ENCODE measurements around the gene PNKP. TPM values are rescaled to one million over a fixed set of nuclear protein-coding genes. Genes with fewer than 3 reads are reported as not detected.
A peak's percentile ranks its signal among the peaks of the same experiment; 100 is the strongest.

The PNKP gene
- 24.2 and 40.6 TPM in 2 replicates for total RNA-seq (2014; rRNA removed; shearing (Covaris generic))

GRCh38 chr19:49866933-49867782 lies at the start of gene PNKP:
Gene PNKP (minus strand): TSS chr19:49867576. CDS start chr19:49867204, 372 bp downstream.
- Histone ChIP-seq H3K4me1 (peaks cover 7% of the 10 kb centered on the region; the same call in 1 of the 2 replicates), H3K4me3 (peak within 1 kb of the TSS; percentile 89)

DNA sequence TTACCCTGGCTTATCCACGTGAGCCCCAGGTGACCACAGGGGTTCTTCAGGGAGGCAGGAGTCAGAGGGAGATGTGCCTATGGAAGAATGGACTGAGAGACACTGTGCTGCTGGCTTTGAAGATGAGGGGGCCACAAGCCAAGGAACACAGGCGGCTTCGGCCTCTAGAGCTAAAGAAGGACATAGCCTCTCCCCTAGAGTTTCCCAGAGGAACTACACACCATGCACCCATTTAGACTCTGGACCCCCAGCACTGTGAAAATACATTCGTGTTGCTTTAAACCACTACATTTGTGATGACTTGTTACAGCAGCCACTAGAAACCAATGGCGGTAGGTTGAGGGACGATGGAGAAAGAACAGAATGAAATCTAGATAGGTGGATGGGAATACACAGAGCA lies 47.9 kb upstream of the PNKP start:
- Histone ChIP-seq H3K9me3 (replicated peaks) (no peaks in the 10 kb centered on the region), H3K27me3 (no peaks in the 10 kb centered on the region), H3K4me3 (no peak overlapping the region), H3K27ac (no peak overlapping the region), H3K36me3 (peaks cover 76% of the 10 kb centered on the region), H3K4me1 (no peaks in the 10 kb centered on the region)
- no peak for DNase-seq

More at GRCh38 chr19:49866933-49867782, at the start of gene PNKP:
- Histone ChIP-seq H3K27ac (peak within 1 kb of the TSS; percentile 50), H3K27me3 (no peaks in the 10 kb centered on the region), H3K36me3 (peaks cover 14% of the 10 kb centered on the region), H3K9me3 (replicated peaks) (no peaks in the 10 kb centered on the region)
- peak; percentile 92 to 94 for DNase-seq

- Histone ChIP-seq H3K9me3 (replicated peaks) (no peaks in the 10 kb centered on the region), H3K4me1 (no peaks in the 10 kb centered on the region), H3K27ac (no peak overlapping the region), H3K4me3 (no peak overlapping the region), H3K36me3 (peaks cover 84% of the 10 kb centered on the region), H3K27me3 (no peaks in the 10 kb centered on the region)
- no peak for DNase-seq
These were observed 46.3 kb upstream of the PNKP start for GRCh38 chr19:49913720-49914119.

DNA sequence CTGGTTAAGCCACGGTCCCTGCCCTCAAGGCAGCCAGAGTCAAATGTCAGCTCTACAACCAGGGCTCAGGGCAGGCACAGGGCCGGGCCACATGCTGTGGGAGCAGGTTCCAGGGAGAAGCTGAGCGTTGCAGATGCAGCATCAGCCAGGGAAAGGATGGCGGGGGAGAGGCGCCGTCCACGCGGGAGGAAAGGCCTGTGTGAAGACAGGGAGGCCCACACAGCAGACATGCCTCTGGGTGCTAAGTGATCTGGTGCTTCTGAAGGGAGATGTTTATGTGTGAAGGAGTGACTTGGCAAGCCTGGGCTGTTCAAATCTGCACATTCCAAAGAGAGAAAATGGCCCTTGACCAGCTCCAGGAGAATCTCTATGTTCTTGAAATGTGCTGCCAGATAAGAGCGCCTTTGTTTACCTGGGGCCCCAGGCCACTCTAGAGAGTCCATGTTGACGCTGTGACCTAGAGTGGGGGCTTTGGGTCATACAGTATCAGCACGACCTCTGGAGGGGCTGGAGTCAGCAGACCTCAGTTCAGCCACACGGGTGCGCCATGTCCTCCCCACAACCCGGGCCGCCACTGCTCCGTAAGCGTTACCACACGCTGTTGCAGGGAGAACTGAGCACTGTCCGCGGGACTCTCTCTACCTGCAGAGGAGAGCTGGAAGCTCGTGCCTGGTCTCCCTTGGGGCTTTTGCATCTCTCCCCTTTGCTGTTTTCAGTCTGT lies 45.7 kb upstream of the PNKP start:
- Histone ChIP-seq H3K36me3 (peaks cover 84% of the 10 kb centered on the region), H3K9me3 (replicated peaks) (no peaks in the 10 kb centered on the region), H3K27me3 (no peaks in the 10 kb centered on the region), H3K27ac (no peak overlapping the region), H3K4me3 (no peak overlapping the region), H3K4me1 (no peaks in the 10 kb centered on the region)
- DNase-seq = no peak

DNA sequence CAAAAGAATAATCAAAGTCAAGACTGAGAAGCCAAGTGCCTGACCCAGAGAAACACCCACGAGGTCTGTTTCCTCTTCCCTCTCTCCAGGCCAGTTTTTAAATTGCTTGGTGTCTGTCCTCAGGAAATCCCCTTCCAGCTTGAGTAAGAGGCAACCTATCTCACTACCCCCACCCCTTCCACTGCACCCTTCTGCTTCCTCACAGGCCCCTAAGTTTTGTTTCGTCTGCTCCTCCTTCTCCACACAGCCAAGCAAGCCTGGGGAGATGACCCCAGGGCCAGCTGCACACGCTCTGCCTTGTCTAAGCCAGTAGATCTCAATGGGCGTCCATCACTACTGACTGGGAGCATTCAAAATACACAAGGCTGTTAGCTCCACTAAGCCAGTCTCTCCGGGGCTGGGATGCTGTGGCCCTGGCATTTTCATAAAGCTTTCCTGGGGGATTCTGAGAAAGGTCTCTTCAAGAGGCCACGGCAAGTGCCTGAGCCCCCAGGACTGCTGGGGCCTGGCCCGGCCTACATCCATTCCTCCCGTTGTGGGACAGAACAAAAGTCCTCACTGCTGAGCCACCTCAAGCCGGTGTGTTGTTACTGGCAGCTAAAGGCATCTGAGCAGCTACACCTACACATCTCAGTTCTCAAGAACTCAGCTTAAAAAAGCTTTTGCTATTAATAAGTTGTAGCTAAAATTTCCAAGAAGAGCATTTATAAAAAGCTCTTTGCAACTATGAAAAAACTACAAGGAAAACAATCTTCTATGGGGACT lies 44.2 kb upstream of the PNKP start:
- peaks cover 80% of the 10 kb centered on the region for H3K36me3 ChIP-seq
- H3K4me1 ChIP-seq = no peaks in the 10 kb centered on the region
- no peak overlapping the region for H3K27ac ChIP-seq
- no peaks in the 10 kb centered on the region for H3K27me3 ChIP-seq
- no peaks in the 10 kb centered on the region for H3K9me3 ChIP-seq (replicated peaks)
- no peak for DNase-seq
- H3K4me3 ChIP-seq = no peak overlapping the region

- H3K27ac ChIP-seq = no peak overlapping the region
- no peak overlapping the region for H3K4me3 ChIP-seq
- no peaks in the 10 kb centered on the region for H3K27me3 ChIP-seq
- peaks cover 68% of the 10 kb centered on the region for H3K36me3 ChIP-seq
- no peak for DNase-seq
- H3K9me3 ChIP-seq (replicated peaks) = no peaks in the 10 kb centered on the region
- H3K4me1 ChIP-seq = no peaks in the 10 kb centered on the region
These were observed 42.8 kb upstream of the PNKP start for GRCh38 chr19:49910179-49910578.

- no peak for DNase-seq
- H3K4me1 ChIP-seq = no peaks in the 10 kb centered on the region
- peaks cover 55% of the 10 kb centered on the region for H3K36me3 ChIP-seq
- H3K4me3 ChIP-seq = no peak overlapping the region
- H3K9me3 ChIP-seq (replicated peaks) = no peaks in the 10 kb centered on the region
- no peak overlapping the region for H3K27ac ChIP-seq
- no peaks in the 10 kb centered on the region for H3K27me3 ChIP-seq
These were observed 41.4 kb upstream of the PNKP start for GRCh38 chr19:49908480-49909420.

DNA sequence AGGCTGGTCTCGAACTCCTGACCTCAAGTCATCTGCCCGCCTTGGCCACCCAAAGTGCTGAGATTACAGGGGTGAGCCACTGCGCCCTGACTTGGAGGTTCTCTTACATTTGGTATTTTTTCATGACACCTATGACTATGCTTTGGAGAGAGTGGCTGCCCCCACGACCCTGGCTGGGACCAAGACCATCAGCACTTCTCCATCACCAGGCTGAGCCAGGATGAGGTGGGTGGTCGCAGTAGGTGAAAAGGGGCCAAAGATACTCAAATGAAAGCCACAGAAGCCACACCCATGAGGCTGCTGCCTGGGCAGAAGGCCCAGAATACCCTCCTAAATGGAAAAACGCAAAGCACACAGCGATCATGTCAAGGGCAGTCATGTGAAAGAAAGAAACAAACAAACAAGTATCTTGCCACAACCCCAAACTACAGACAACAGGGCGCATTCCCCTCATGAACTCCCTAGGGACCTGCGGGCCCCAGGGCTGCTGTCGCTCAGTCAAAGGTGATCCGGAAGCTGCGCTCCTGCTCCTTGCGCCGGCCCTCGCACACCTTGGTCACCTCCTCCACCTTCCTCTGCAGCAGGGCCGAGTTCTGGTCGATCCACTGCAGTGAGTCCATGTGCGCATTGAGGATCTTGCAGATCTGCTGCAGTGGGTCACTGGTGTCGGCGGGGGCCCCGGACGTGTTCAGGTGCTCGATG lies 40.5 kb upstream of the PNKP start:
- H3K27me3 ChIP-seq = no peaks in the 10 kb centered on the region
- DNase-seq = no peak
- no peaks in the 10 kb centered on the region for H3K4me1 ChIP-seq
- no peak overlapping the region for H3K27ac ChIP-seq
- peaks cover 48% of the 10 kb centered on the region for H3K36me3 ChIP-seq
- no peaks in the 10 kb centered on the region for H3K9me3 ChIP-seq (replicated peaks)
- H3K4me3 ChIP-seq = no peak overlapping the region

GRCh38 chr19:49906879-49907564 lies 39.6 kb upstream of the PNKP start:
- Histone ChIP-seq H3K4me3 (no peak overlapping the region), H3K36me3 (peaks cover 42% of the 10 kb centered on the region), H3K27ac (no peak overlapping the region)

DNA sequence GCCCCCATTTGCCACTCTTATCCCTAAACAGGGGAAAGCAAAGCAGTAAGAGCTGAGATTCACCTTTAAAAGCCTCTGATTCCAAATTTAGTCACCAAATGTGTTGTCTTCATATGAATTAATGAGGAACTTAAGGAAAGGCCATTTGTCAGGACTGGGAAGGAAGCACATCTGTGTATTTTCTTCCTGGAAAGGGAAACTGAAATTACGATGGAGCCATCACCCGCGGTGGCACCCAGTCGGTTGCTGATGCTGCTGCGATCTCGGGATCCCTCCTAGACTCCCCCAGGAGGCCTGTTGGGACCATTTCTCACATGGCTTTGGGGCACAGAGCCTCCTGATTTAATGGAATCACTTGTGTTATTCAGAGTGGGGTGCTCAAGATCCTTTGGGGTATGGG lies 36.8 kb upstream of the PNKP start:
- Histone ChIP-seq H3K36me3 (peaks cover 20% of the 10 kb centered on the region), H3K27me3 (no peaks in the 10 kb centered on the region), H3K9me3 (replicated peaks) (no peaks in the 10 kb centered on the region), H3K4me3 (no peak overlapping the region), H3K4me1 (no peaks in the 10 kb centered on the region), H3K27ac (no peak overlapping the region)
- no peak for DNase-seq

More at GRCh38 chr19:49906879-49907564, 39.6 kb upstream of the PNKP start:
- no peaks in the 10 kb centered on the region for H3K9me3 ChIP-seq (replicated peaks)
- DNase-seq = no peak
- H3K27me3 ChIP-seq = no peaks in the 10 kb centered on the region
- H3K4me1 ChIP-seq = no peaks in the 10 kb centered on the region

DNA sequence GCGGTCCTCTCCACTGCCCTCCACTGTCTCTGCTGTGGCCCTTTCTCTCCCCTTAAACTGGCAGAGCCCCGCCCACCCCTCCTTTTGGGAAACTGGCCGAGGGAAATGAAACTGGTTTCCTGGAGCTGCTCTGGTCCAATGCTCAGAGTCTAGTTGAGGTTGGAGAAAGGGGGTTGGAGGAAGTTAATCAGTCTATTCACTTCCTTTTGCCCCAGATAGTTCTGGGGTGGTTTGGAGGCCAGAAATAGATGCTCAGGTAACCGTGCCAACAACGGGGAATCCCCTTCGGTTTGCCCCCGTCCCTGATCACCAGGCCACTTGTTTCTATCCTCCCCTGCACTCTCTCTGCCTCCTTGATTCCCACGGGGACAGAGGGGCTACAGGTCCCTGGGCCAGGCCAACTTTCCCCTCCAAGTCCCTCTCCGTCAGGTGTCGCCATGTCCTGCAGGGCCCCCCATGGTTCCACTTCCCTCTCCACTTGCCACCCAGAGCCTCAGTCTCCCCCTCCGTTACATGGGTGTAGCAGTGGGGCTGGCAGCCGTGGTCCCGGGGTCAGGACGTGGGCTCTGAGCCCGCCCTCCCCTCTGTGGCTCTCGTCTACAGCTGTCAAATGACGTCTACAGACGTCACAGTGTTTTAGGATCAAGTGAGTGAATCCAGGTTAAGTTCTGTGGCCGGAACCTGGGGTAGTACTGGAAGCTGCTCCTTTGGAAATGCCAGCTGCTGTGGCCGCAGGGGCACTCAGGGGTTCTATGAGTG lies 29.7 kb upstream of the PNKP start, which contains the start of gene IL4I1:
TSS of gene IL4I1 (minus strand) at position 25 of the 759 bp plus-strand sequence. CDS start 727 bp downstream, outside the sequence.
- Histone ChIP-seq H3K4me3 (no peak within 1 kb of the TSS), H3K27me3 (peaks cover 3% of the 10 kb centered on the region; the same call in 1 of the 2 replicates), H3K36me3 (no peaks in the 10 kb centered on the region), H3K4me1 (no peaks in the 10 kb centered on the region), H3K9me3 (replicated peaks) (no peaks in the 10 kb centered on the region), H3K27ac (no peak within 1 kb of the TSS)
- peak in 1 of 2 experiments; percentile 54 for DNase-seq

DNA sequence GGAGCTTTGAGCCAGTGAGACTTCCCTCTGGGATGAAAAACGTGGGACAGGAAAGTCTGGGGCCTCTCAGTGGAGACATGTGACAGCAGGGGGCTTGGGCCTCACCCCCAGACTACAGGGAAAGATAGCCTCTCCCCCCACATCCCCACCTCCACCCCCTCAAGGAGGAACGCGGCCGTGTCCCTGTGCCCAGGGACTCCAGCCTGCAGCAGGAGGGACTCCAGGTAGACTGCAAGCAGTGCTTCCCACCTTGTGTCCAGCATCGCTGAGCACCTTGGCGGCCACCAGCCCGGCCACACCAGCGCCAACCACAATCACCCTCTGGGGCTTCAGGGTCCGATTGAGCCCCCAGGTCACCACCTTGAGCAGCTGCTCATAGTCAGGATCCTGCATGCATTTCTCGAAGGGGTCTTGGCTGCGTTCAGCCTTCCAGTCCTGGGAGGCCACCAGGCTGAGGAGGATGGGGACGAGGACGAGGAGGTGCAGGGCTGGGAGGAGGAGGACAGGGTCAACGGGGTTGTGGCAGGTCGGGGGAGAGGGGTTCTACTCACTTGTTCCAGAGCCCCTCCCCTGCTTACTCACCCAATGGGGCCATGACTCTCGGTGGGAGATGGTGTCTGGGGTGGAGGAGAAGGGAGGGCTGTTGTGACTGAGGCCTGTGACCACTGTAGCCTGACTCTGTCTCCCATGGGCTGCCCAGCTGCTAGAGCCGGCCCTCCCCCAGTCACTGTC lies 28.4 kb upstream of the PNKP start:
- H3K36me3 ChIP-seq = no peaks in the 10 kb centered on the region
- H3K9me3 ChIP-seq (replicated peaks) = no peaks in the 10 kb centered on the region
- H3K4me1 ChIP-seq = no peaks in the 10 kb centered on the region
- no peak for DNase-seq
- H3K27me3 ChIP-seq = peaks cover 3% of the 10 kb centered on the region; the same call in 1 of the 2 replicates
- no peak overlapping the region for H3K4me3 ChIP-seq
- H3K27ac ChIP-seq = no peak overlapping the region
